ENCODE results near the gene LRRN3.

DNA sequence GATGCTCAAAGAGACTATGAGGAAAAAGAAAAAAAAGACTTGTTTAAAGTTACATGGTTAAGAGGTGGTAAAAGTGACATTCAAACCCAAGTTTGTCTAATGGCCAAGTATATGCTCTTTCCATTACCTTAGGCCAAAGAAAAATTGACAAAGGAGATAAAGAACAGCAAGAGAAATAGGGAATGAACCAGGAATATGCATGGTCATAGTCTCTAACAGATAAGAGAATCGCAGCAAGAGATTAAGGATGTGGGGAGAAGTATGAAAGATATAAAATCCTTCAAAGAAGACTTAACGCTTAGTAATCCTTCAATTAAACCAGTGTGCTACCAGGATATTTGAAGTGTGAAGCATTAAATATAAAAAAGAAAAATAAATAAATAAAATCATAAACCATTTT lies 23.2 kb upstream of the LRRN3 start:
- TF ChIP-seq, protein P1, sequence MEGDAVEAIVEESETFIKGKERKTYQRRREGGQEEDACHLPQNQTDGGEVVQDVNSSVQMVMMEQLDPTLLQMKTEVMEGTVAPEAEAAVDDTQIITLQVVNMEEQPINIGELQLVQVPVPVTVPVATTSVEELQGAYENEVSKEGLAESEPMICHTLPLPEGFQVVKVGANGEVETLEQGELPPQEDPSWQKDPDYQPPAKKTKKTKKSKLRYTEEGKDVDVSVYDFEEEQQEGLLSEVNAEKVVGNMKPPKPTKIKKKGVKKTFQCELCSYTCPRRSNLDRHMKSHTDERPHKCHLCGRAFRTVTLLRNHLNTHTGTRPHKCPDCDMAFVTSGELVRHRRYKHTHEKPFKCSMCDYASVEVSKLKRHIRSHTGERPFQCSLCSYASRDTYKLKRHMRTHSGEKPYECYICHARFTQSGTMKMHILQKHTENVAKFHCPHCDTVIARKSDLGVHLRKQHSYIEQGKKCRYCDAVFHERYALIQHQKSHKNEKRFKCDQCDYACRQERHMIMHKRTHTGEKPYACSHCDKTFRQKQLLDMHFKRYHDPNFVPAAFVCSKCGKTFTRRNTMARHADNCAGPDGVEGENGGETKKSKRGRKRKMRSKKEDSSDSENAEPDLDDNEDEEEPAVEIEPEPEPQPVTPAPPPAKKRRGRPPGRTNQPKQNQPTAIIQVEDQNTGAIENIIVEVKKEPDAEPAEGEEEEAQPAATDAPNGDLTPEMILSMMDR (conservative IDR thresholded peaks at IDR 0.05 in 1 of 2, IDR thresholded peaks at IDR 0.05 in 1 of 2; ENCODE audit: low read depth in 1 of 2, low read length in 2 of 2): no peak
- no peak for TF ChIP-seq EZH2 (IDR thresholded peaks at IDR 0.05; ENCODE audit: low read length, missing control alignments)

All from fibroblast of lung (primary cell).